GM19468 (cell line): Measurements from ENCODE around the gene PCBP3.
"Not testable (repeated sequence)": the region's sequence is repeated elsewhere in the genome, so short reads cannot be mapped to it uniquely, and the experiment has no call there.

Experiments
- ATAC-seq: cut with Tn5 transposase; IDR thresholded peaks from one replicate; pipeline ENCODE4 v1.9.1; 2021; ENCODE audit warnings: mild to moderate bottlenecking, moderate library complexity, moderate number of reproducible peaks; ENCODE audit not compliant: unreplicated experiment; ENCODE audit errors: extremely low read depth

Gene PCBP3

DNA sequence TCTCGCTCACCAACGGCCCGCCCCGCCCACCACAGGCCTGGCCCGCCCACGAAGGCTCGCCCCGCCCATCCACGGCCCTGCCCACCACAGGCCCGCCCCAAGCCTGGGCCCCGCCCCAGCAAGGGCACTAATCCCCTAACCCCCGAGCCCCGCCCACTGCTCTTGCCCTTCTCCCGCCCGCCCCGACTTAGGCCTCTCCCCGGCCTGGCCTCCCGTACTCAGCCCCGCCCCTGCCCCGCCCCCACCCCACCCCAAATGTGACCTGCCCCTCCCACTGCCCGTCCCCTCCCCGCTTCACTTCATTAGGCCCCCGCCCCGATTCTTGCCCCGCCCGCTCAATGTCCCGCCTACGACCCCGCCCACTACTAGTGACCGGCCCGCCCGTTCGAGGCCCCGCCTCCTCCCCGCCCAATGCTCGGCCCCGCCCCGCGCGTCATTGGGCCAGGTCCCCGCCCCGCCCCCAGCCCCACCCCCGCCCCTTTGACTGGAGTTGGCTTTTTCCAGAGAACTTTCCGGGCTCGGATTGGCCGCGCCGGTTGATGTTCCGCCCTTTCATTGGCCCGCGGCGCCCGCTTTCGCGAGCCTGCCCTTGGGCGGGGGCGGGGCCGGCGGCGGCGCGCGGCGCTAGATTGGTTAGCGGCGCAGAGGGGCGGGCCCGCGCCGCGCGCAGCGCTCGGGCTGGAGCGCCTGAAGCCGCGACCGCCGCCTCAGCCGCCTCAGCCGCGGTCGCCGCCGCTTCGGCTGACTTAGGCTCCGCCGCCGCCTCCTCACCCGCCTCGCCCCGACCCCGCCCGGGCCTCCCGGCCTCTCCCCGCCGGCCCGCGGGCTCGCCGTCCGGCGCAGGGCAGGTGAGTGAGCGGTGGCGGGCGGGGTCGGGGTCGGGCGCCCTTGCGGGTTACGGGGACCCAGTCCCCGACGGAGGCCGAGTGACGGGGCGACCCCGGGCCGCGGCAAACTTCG lies at the start of gene PCBP3:
PCBP3 (plus strand) TSS at position 705 of the 960 bp plus-strand sequence. CDS start 206,361 bp downstream, outside the sequence.
- ATAC-seq = no peak

DNA sequence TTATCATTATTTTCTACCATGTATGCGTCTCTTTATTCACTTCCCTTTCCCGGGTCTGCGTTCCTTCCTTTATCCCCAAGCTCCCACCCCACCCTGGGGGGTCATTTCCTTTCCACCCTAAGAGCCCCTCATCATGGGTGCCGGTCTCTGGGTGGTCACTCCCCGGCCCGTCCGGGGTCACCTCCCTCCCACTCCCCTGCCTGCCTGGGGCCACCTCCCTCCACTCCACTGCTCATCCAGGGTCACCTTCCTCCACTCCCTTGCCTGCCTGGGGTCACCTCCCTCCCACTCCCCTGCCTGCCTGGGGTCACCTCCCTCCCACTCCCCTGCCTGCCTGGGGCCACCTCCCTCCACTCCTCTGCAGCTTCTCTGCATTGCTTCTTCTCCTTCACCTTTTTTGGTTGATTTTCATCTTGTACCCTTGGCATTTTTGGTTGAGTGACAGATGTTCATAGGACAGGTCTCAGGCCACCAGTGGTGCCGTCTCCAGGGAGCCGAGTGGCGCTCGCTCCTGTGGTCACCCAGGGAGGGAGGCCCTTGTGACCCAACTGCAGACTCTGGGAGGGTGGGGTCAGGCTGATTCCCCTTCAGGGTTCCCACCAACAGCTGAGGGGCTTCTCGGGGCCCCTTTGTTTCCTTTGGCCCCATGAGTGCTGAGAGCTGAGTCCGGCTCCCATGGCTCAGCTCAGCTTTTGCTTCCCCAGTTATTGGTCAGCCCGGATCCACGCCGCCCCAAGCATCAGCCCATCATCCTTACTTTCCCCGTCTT lies 48.6 kb upstream of the PCBP3 start:
- no peak for ATAC-seq

GRCh38 chr21:45595574-45596295 lies 47.8 kb upstream of the PCBP3 start:
- no peak for ATAC-seq

DNA sequence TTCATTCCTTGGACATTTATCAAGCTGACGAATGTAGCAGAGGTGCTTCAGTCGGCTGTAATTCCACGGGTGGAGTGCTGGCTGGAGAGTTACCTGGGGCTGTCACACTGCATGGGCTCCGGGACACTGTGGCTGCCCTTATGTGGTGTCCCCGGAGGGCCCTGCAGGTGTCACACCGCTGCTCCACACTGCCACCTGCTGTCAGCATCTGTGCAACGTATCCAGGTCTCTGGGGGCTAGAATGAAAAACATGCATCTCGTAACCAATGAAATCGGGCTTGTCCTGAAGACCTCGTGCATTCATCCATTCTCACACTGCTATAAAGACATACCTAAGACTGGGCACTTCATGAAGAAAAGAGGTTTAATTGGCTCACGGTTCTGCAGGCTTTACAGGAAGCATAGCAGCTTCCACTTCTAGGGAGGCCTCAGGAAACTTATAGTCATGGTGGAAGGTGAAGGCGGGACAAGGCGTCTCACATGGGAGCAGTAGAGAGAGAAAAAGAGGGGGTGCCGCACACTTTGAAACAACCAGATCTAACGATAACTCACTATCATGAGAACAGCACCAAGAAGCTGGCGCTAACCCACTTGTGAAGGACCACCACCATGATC lies 46.7 kb upstream of the PCBP3 start:
- ATAC-seq = no peak

DNA sequence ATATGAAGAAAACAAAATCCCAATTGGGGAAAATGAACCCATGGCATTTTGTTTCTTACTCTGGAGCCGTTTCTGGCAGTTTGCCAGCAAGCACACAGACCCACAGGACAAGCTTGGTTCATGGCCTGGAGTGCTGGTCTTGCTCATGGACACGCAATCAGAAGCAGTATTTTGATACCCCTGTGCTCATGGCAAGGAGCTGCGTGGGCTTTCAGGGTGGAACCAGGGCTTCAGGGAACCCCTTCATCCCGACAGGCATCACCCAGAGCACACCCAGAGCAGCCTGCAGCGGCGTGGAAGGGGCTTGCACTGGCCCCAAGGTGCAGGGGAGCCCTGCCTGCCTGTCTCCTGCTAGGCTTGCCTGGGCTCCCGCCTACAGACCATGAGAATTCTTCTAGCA lies 45.4 kb upstream of the PCBP3 start:
- no peak for ATAC-seq

DNA sequence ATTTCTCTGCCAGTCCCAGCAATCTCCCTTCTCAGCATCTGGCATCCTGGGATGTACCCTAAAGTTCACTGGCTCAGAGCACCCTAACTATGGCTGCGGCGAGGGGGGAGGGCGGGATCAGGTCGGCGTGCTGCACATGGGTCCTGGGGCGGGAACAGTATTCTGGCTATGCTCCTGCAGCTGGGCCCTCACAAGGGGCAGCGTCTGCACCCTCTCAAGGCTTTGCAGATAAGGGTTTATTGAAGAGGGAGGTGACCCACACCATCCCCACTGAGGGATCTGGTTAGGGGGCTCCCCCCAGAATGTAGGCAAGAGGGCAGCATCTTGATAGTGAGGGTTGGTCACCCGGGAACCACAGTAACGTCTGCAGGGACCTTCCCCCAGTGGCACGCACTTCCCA lies 44.9 kb upstream of the PCBP3 start:
- ATAC-seq = no peak

- no peak for ATAC-seq
Measured at GRCh38 chr21:45599146-45599581, 44.4 kb upstream of the PCBP3 start.

GRCh38 chr21:45600248-45600647 lies 43.3 kb upstream of the PCBP3 start:
- no peak for ATAC-seq

- ATAC-seq = no peak
Measured at GRCh38 chr21:45601551-45601950, 42.0 kb upstream of the PCBP3 start.

- no peak for ATAC-seq
Measured at GRCh38 chr21:45602106-45602505, 41.4 kb upstream of the PCBP3 start.

- no peak for ATAC-seq
Measured at GRCh38 chr21:45603481-45603880, 40.0 kb upstream of the PCBP3 start.

GRCh38 chr21:45604681-45605080 lies 38.8 kb upstream of the PCBP3 start:
- ATAC-seq = not testable (repeated sequence)

DNA sequence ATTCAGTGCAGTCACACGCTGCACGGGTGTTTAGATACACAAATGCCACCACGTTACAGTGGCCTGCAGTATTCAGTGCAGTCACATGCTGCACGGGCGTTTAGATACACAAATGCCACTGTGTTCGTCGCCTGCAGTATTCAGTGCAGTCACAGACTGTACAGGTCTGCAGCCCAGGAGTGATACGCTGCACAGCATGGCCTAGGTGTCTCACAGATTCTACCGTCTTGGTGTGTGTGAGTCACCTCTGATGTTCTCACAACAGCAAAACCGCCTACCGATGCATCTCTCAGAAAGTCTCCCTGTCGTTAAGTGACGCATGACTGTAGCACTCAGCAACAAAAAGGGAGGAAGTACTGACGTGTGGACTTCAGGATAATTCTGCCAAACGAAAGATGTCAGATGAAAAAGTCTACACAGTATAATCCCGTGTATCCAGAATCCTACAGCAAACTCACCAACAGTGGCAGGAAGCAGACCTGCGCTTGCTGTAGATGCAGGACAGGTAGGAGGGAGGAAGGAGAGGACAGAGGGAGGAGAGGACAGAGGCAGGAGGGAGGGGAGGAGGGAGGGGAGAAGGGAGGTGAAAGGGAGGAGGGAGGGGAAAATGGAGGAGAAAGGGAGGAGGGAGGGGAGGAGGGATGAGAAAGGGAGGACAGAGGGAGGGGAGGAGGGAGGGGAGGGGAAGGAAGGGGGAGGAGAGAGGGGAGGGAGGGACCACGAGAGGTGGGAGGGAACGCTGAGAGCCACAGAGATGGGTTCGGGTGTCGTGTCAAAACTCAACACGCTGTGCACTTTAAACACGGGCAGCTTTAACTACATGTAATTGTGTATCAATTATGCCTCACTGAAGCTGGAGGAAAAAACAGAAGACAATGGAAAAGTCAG lies 36.3 kb upstream of the PCBP3 start:
- no peak for ATAC-seq

DNA sequence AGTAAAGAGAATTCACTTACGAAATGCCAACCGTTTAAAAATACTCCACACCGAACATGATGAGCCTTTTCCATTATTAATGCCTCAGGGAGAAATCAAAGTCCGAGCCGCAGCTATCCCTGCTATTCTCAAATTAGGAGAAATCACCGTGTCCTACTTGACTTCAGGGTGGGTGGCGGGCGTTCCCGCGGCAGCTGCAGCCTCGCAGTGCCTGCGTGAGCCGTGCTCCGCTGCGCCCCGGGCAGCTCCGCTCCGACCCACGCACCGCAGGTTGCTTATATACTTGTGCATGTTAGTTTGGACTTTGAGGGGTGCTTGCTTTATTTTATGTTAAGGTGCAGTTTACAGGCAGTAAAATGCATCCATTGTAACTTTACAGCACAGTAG lies 35.6 kb upstream of the PCBP3 start:
- no peak for ATAC-seq

- not testable (repeated sequence) for ATAC-seq
Measured at GRCh38 chr21:45608747-45609470, 34.6 kb upstream of the PCBP3 start.

- ATAC-seq = not testable (repeated sequence)
Measured at GRCh38 chr21:45609616-45610015, 33.9 kb upstream of the PCBP3 start.

DNA sequence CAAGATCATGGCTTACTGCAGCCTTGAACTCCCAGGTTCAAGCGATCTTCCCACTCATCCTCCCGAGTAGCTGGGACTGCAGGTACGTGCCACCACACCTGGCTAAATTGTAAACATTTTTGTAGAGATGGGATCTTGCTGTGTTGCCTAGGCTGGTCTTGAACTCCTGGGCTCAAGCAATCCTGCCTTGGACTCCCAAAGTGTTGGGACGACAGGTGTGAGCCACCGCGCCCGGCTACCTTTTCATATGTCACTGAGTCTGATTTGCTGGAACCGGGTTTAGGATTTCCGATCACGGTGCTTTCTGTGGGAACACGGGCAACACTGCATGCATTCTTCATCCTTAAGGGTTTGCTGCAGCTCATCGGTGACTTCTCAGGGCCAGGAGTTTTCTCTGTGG lies 32.2 kb upstream of the PCBP3 start:
- ATAC-seq = no peak

DNA sequence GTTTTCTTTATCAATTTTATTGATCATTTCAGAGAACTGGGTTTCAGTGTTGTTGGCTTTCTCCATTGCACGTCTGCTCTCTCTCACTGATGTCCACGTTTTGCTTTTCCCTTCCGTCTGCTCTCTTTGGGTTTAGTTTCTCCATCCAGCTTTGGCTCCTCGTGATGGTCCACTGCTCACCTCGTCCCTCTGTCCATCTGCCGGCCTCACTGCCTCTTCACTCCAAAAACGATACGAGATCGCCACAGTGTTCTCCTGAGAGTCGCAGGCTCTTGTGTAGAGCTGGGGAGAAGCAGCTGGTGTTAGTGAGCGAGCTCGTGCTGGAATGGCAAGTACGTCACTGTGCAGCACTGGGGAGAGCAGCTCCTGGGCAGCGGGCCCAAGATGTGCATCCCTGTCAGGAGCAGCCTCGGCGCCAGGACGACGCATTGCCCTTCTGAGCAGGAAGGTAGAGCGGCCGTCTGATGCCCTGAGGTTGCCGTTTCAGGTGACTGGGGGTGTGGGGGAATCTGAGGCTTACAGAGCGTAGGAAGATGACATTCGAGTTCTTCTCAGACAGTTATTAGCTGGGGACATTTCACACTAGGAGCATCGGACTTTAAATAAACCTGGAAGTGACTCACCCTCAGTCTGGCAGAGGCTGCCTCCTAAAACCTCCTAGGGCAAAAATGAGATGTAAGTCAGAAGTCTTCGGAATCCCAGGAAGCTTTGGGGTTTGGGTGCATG lies 31.4 kb upstream of the PCBP3 start:
- no peak for ATAC-seq
